Uterus (tissue), 2 donors: Measurements from ENCODE around the gene SP3.

Experiments used
- CTCF ChIP-seq, 4 experiments: fragments of 200-600 bp in 2 of 4; fragments of 450-650 bp in 2 of 4; sonication (generic) in 2 of 4; IDR thresholded peaks; one replicate each; pipeline ENCODE4 v1.5.1; 2016 to 2019; ENCODE audit warnings: antibody characterized with exemption in 4 of 4, mild to moderate bottlenecking in 2 of 4, moderate library complexity in 1 of 4
- POLR2A ChIP-seq, 2 donors: fragments of 450-650 bp; IDR thresholded peaks; one replicate each; pipeline ENCODE4 v1.6.1; 2016; ENCODE audit warnings: antibody characterized with exemption in 2 of 2, mild to moderate bottlenecking in 1 of 2, moderate library complexity in 1 of 2

GRCh38 chr2:173962583-173963110 is 2.5 kb downstream of the SP3 start:
- TF ChIP-seq POLR2A (IDR thresholded peaks at IDR 0.05) (no peak), CTCF (IDR thresholded peaks at IDR 0.05) (no peak)
